HUES48 (cell line): Measurements from ENCODE around the gene HELZ.

Source experiments
- H3K27ac ChIP-seq: one replicate; pipeline ENCODE4 v1.7.0; 2013; ENCODE audit warnings: low read depth, low read length, inconsistent platforms
- H3K27me3 ChIP-seq: 2 replicates; pipeline ENCODE4 v1.6.1; 2013; ENCODE audit warnings: mild to moderate bottlenecking, low read length; ENCODE audit not compliant: control insufficient read depth, insufficient read depth
- H3K36me3 ChIP-seq: 2 replicates; pipeline ENCODE4 v1.6.1; 2013; ENCODE audit warnings: low read length; ENCODE audit not compliant: control insufficient read depth, insufficient read depth
- H3K4me1 ChIP-seq: 2 replicates; pipeline ENCODE4 v1.6.1; 2013; ENCODE audit warnings: mild to moderate bottlenecking, low read length; ENCODE audit not compliant: control insufficient read depth, insufficient read depth
- H3K4me3 ChIP-seq: 2 replicates; pipeline ENCODE4 v1.5.1; 2013; ENCODE audit warnings: mild to moderate bottlenecking, low read depth, low read length
- H3K9ac ChIP-seq: 2 replicates; pipeline ENCODE4 v1.6.1; 2013; ENCODE audit warnings: mild to moderate bottlenecking, low read depth, low read length, moderate library complexity
- H3K9me3 ChIP-seq: 2 replicates; pipeline ENCODE4 v1.6.1; 2013; ENCODE audit warnings: low read length; ENCODE audit not compliant: control insufficient read depth, insufficient read depth

HELZ gene

DNA sequence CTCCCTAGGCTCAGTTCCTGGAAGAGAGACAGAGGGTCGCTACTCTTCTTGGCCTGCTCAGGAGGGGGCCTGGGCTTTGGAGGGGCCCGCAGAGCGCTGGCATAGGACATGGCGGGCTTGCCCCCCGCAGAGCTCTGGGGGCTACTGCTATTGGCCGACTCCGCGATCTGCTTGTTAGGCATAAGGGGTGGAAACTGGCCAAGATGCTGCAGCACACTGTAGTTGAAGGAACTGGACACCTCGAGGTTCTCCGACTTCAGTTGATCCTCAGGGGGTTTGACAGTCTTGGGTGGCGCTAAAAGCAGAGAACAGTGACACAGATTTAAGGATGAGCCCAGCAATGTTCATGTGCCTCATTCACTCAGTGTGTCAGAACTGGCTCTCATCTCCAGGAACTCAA lies 166.7 kb downstream of the HELZ start:
- Histone ChIP-seq H3K4me1 (no peaks in the 10 kb centered on the region), H3K27ac (no peak overlapping the region), H3K27me3 (no peaks in the 10 kb centered on the region), H3K4me3 (no peak overlapping the region), H3K9me3 (no peaks in the 10 kb centered on the region), H3K9ac (no peak overlapping the region), H3K36me3 (no peaks in the 10 kb centered on the region; the same call in 1 of the 2 replicates)

DNA sequence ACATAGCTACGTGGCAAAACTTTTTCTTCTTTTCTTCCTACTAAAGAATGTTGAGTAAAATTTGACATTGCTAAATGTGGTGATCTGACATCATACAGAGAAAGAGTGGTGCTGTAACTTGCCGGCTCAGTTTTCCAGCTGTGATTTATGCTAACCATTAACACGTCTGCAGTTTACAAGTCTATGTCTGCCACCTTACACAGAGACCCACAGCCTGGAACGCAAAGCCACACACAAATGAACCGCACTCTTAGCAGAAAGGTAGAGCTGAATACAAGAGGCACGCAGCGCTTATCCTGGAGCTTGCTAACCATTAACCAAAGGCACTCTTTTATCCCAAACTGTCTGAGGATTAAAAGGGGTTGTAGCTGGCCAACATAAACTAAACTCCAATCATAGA lies 168.7 kb downstream of the HELZ start:
- H3K27me3 ChIP-seq: no peaks in the 10 kb centered on the region
- H3K36me3 ChIP-seq: no peaks in the 10 kb centered on the region; the same call in 1 of the 2 replicates
- no peaks in the 10 kb centered on the region for H3K4me1 ChIP-seq
- no peak overlapping the region for H3K27ac ChIP-seq
- no peak overlapping the region for H3K4me3 ChIP-seq
- no peak overlapping the region for H3K9ac ChIP-seq
- H3K9me3 ChIP-seq: no peaks in the 10 kb centered on the region

DNA sequence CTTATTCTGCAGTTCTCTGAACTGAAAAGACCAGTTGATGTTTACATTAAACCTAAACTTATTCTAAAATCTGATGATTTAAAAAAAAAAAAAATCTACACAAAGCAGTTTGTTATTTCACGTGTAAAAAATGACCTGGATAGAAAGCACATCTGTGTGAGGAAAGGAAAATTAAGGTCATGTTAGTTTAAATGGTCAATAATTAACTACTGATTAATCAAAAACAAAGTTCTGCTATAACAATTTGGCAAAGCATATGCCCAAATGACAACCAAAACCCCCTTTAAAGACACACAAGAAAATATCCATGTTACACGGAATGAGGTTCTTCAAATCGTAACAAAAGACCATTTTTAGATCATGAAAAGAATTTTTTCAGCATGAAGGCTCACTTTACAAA lies 170.2 kb downstream of the HELZ start:
- Histone ChIP-seq H3K4me3 (no peak overlapping the region), H3K9me3 (no peaks in the 10 kb centered on the region), H3K27ac (no peak overlapping the region), H3K4me1 (no peaks in the 10 kb centered on the region), H3K27me3 (no peaks in the 10 kb centered on the region), H3K36me3 (no peaks in the 10 kb centered on the region; the same call in 1 of the 2 replicates), H3K9ac (no peak overlapping the region)

DNA sequence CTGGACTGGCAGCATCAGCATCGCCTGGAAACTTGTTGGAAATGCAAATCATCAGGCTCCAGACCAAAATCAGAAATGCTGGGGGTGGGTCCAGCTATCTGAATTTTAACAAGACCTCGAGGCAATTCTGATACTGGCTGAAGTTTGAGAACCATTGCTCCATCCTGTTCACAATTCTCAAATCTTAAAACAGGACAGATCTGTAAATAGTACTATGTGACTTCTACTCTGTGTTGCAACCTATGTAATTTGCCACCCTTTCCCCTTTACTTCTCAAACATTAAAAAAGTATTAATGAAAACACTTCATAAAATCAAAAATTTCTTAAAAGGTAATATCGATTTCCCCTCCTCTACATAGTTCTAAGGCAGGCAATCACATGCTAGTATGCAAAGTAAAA lies 172.1 kb downstream of the HELZ start:
- Histone ChIP-seq H3K9me3 (no peaks in the 10 kb centered on the region), H3K4me1 (no peaks in the 10 kb centered on the region), H3K27me3 (no peaks in the 10 kb centered on the region), H3K9ac (no peak overlapping the region), H3K4me3 (no peak overlapping the region), H3K27ac (no peak overlapping the region), H3K36me3 (no peaks in the 10 kb centered on the region)

DNA sequence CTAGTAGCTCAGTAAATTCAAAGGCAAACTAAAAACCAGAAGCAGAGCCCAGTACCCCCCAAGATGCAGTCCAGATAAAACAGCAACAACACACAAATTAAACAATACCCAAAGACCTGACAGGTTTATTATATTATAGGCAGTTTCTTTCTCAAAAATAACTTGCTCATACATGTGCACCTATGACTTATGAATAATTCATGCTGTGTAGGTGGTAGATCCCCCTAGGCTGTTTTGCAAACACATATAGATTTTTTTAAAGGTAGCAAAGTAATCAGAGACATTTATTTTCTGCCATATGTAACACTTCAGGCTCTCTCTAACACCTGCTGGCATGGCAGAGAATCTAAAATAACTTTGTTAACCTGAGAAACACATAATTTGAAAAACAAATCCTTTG lies 173.4 kb downstream of the HELZ start:
- no peak overlapping the region for H3K4me3 ChIP-seq
- no peaks in the 10 kb centered on the region for H3K36me3 ChIP-seq
- H3K9ac ChIP-seq: no peak overlapping the region
- no peaks in the 10 kb centered on the region for H3K9me3 ChIP-seq
- no peaks in the 10 kb centered on the region for H3K27me3 ChIP-seq
- no peaks in the 10 kb centered on the region for H3K4me1 ChIP-seq
- no peak overlapping the region for H3K27ac ChIP-seq

DNA sequence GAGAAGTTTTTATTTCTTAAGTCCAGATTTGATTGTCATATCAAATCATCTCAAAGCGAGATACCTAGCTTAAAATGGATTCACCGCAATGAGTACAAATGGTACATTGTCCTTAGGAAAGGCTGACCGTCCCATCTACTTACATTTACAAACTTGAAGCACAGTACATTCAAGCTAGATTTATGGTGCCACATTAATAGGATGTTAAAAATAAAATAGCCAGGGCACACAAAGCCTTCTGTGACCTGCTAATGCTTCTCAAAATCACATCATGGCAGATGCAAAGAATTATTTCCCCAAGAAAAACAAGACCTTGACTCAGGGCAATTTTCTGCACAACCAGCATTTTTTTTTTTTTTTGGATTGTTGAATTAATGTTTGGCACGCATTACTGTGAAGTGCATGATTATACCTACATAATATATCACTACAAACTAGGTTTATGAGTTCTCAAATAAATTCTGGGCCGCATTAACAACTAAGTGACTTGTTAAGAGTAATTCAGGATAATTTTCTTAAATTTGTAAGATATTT lies 175.3 kb downstream of the HELZ start:
- H3K27me3 ChIP-seq: no peaks in the 10 kb centered on the region
- no peaks in the 10 kb centered on the region for H3K9me3 ChIP-seq
- no peak overlapping the region for H3K4me3 ChIP-seq
- no peaks in the 10 kb centered on the region for H3K36me3 ChIP-seq
- no peaks in the 10 kb centered on the region for H3K4me1 ChIP-seq
- H3K9ac ChIP-seq: no peak overlapping the region
- H3K27ac ChIP-seq: no peak overlapping the region

DNA sequence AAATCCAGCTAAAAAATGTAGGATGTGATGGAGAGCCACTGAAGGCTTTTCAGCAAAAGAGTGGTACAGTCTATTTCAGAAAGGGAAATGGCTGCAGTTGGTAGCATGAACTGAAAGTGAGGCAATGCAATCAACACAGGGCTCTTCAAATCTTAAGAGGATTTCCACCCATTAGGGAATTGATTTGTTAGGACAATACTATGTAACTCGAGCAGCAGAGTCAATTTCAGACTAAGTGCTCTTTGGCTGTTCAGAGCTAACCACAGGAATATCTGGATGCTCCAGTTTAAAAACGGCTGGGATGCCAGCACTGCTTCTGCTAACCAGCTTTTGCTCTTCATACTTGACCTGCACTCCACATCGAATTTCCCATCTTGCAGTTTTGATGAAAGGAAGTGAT lies 176.0 kb downstream of the HELZ start:
- Histone ChIP-seq H3K4me1 (no peaks in the 10 kb centered on the region), H3K9ac (no peak overlapping the region), H3K4me3 (no peak overlapping the region), H3K36me3 (no peaks in the 10 kb centered on the region), H3K27me3 (no peaks in the 10 kb centered on the region), H3K9me3 (no peaks in the 10 kb centered on the region), H3K27ac (no peak overlapping the region)

DNA sequence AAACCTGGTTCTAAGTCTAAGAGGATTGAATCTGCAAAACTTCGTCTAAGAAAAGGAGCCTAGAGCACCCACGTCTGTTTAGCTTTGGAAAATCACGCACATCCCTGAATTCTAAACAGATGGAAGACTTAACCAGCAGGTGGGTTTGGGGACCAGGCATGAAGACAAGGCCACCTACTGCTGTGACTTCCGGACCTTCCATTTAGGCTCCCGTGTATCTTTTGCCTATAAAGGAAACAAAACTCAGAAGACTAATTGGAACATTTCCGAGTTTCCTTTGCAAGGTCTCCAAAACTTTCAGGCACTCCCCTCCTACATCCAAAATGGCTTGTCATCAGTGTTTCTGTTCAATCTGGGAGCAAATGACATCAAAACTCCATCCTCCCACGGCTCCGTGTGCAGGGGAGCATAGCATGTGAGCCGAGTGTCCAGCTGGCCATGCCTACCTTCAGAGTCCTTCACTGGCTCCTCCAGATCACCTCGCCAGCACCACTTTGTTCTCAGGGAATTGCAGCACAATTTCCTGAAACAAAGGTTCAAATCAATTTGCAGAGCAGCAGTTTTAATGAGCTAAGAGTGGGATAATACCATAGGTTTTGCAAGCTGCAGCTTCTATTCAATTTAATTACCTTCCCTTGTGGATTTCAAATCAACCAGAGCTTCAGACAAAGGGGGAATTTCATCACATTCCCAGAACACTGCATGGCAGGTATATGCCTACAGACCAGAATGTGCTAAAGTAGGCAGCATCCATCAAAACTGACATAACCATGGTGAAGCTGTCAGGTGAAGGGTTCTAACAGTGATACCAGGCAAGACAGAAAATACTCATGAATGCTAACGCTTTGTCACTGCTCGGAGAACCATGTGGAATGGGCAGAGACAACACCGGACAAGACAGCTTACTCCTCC lies 177.2 kb downstream of the HELZ start:
- H3K27ac ChIP-seq: no peak overlapping the region
- H3K4me1 ChIP-seq: no peaks in the 10 kb centered on the region
- H3K36me3 ChIP-seq: no peaks in the 10 kb centered on the region
- H3K9ac ChIP-seq: no peak overlapping the region
- H3K27me3 ChIP-seq: no peaks in the 10 kb centered on the region
- no peaks in the 10 kb centered on the region for H3K9me3 ChIP-seq
- H3K4me3 ChIP-seq: no peak overlapping the region

DNA sequence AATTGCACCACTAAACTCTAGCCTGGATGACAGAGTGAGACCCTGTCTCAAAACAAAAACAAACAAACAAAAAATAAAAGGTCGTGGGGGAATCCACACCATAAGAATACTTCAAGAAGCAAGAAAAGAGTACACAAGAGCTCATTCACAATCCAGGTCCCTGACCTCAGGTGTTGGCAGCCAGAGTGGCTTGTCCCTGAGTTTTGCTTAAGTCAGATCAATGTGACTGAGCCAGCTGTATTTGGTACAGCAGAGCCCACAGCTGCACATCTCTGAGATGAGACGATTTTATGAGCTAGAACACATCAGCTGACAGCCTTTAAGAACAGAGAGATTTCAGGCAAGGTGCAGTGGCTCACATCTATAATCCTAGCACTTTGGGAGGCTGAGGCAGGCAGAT lies 178.3 kb downstream of the HELZ start:
- Histone ChIP-seq H3K4me1 (no peaks in the 10 kb centered on the region), H3K4me3 (no peak overlapping the region), H3K36me3 (no peaks in the 10 kb centered on the region), H3K9ac (no peak overlapping the region), H3K27me3 (no peaks in the 10 kb centered on the region), H3K9me3 (no peaks in the 10 kb centered on the region), H3K27ac (no peak overlapping the region)

DNA sequence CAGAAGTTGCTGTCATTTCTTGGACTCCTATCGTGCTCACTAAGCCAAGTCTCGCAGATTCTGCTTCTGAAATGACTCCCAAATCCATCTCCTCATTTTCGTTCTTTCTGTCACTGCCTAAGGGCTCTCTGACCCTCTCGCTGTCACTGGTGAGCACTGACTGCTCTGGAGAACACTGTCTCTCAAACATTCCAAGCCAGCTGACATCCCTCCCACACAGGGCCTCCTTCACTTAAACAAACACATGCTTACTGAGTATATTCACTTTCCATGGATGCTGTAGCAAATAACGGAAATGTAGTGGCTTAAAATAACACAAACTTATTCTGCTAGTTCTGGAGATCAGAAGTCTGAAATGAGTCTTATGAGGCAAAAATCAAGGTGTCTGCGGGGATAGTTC lies 181.9 kb downstream of the HELZ start:
- Histone ChIP-seq H3K27ac (no peak overlapping the region), H3K9me3 (no peaks in the 10 kb centered on the region), H3K36me3 (no peaks in the 10 kb centered on the region), H3K4me1 (no peaks in the 10 kb centered on the region), H3K4me3 (no peak overlapping the region), H3K9ac (no peak overlapping the region), H3K27me3 (no peaks in the 10 kb centered on the region)

DNA sequence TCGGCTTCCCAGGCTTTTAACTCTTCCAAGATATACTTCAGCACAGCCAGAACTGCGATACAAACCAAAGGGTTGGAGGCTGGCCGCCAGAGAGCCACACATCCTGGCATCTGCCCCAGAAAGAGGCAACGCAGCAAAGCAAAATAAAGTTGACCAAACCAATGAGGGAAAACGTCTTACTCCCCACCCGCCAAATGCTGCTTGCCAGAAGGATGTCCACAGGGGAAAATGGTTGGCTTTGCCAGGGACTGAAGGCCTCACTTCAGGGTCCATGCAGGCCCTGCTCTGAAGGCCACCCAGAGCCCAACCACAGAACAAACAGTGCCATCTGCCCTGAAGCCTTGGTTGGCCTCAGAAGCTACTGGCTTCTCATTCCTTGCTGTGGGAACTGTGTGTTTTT lies 185.6 kb downstream of the HELZ start:
- H3K27me3 ChIP-seq: no peaks in the 10 kb centered on the region
- no peaks in the 10 kb centered on the region for H3K36me3 ChIP-seq
- H3K4me1 ChIP-seq: no peaks in the 10 kb centered on the region
- no peak overlapping the region for H3K4me3 ChIP-seq
- no peak overlapping the region for H3K27ac ChIP-seq
- H3K9me3 ChIP-seq: no peaks in the 10 kb centered on the region
- H3K9ac ChIP-seq: no peak overlapping the region
